ENCODE data around the gene GPATCH1.
"Not testable (repeated sequence)": the region's sequence is repeated elsewhere in the genome, so short reads cannot be mapped to it uniquely, and the experiment has no call there.

GRCh38 chr19:33126712-33127111 lies 45.7 kb downstream of the GPATCH1 start:
- TF ChIP-seq POLR2A, CTCF, EP300 (IDR thresholded peaks at IDR 0.05): not testable (repeated sequence)

Measured in tibial nerve (tissue), 4 donors.